ENCODE results near the gene ZNF286A.

ZNF286A gene

GRCh38 chr17:15657868-15658267 is 41.7 kb upstream of the ZNF286A start:
- DNase-seq (ENCODE audit: low read depth): peak; percentile 84
- H3K4me3 ChIP-seq (ENCODE audit: low read length): no peak overlapping the region
- TF ChIP-seq, protein P1, sequence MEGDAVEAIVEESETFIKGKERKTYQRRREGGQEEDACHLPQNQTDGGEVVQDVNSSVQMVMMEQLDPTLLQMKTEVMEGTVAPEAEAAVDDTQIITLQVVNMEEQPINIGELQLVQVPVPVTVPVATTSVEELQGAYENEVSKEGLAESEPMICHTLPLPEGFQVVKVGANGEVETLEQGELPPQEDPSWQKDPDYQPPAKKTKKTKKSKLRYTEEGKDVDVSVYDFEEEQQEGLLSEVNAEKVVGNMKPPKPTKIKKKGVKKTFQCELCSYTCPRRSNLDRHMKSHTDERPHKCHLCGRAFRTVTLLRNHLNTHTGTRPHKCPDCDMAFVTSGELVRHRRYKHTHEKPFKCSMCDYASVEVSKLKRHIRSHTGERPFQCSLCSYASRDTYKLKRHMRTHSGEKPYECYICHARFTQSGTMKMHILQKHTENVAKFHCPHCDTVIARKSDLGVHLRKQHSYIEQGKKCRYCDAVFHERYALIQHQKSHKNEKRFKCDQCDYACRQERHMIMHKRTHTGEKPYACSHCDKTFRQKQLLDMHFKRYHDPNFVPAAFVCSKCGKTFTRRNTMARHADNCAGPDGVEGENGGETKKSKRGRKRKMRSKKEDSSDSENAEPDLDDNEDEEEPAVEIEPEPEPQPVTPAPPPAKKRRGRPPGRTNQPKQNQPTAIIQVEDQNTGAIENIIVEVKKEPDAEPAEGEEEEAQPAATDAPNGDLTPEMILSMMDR (IDR thresholded peaks at IDR 0.05; ENCODE audit: insufficient read depth, low read depth, low read length, missing control alignments): no peak

DNA sequence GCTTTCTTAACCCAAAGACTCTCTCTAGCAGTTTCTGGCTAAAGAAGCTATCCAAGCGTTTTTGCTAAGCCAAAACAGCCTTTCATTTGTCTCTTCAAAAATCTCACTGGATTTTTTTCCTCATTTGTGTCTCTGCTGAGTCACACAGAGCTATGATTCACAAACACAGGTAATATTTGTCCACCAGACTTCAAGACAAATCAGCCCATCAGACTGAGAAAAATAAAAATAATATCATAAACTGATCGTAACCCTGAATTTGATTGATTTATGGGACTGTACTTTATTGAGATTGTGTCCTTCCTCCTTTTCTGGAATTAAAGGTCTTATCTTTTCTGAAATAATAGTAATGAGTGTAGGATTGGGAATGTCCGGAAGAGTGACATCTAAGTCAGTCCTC is 41.3 kb upstream of the ZNF286A start:
- TF ChIP-seq, protein P1 (IDR thresholded peaks at IDR 0.05; ENCODE audit: insufficient read depth, low read depth, low read length, missing control alignments): no peak

DNA sequence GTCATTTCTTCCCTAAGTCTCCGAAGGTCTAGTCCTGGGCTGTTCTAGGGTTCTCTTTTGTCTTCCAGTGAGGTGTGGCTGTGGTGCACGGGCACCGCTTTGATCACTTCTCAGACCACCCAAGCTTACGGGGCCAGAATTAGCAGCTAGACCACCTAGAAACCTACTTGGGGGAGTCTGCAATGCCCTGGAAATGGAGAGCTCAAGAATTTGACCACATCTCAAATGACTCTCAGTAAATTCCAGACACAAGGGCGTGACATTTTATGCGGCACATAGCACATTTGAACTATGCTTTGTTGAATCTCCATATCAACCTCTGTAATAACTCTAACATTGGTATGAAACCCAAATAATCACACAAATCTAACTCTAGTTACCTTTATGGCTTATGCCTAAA is 40.3 kb upstream of the ZNF286A start:
- DNase-seq (ENCODE audit: low read depth): no peak
- no peak overlapping the region for H3K4me3 ChIP-seq (ENCODE audit: low read length)
- TF ChIP-seq, protein P1 (IDR thresholded peaks at IDR 0.05; ENCODE audit: insufficient read depth, low read depth, low read length, missing control alignments): no peak

More for the DNA sequence above, 41.3 kb upstream of the ZNF286A start:
- DNase-seq (ENCODE audit: low read depth): peak; percentile 72
- no peak overlapping the region for H3K4me3 ChIP-seq (ENCODE audit: low read length)

DNA sequence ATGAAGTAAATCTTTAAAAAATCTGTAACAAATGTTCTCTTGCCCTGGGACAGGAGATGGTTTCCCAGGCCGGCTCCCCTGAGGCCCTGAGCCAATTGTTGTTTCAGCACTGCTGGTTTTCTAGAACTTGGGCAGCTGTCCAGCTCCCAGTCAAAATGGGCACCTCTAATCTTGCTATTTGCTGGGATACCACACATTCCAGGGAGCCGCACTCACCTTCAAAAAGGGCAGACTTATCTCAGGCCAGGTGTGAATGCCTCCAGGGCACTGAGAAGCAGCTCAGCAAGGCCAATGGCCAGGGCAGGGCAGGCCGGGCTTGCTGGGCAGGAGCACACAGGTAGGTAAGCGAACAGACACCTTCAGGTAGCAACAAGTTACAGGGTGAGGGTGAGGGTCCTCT is 39.9 kb upstream of the ZNF286A start:
- peak; percentile 77 for DNase-seq (ENCODE audit: low read depth)
- TF ChIP-seq, protein P1 (IDR thresholded peaks at IDR 0.05; ENCODE audit: insufficient read depth, low read depth, low read length, missing control alignments): no peak
- no peak overlapping the region for H3K4me3 ChIP-seq (ENCODE audit: low read length)

DNA sequence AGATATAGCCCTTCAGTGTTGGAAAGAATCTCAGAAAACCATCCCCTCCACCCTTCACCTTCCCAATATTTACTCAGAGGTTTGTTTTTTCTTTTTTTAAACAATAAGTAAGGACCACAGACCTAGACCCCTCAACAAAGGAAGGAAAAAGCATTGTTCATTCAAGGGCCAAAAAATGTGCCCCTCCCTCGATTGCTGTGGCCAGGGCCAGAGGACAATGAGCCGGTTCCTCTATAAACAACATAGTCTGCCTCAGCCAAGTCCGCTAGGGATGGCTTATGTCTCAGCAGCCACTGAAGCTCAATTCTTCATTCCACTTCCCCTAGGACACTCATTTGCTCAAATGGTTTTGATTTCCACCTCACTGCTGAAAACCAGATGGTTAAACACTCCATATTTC is 39.5 kb upstream of the ZNF286A start:
- no peak for DNase-seq (ENCODE audit: low read depth)
- TF ChIP-seq, protein P1 (IDR thresholded peaks at IDR 0.05; ENCODE audit: insufficient read depth, low read depth, low read length, missing control alignments): no peak
- no peak overlapping the region for H3K4me3 ChIP-seq (ENCODE audit: low read length)

DNA sequence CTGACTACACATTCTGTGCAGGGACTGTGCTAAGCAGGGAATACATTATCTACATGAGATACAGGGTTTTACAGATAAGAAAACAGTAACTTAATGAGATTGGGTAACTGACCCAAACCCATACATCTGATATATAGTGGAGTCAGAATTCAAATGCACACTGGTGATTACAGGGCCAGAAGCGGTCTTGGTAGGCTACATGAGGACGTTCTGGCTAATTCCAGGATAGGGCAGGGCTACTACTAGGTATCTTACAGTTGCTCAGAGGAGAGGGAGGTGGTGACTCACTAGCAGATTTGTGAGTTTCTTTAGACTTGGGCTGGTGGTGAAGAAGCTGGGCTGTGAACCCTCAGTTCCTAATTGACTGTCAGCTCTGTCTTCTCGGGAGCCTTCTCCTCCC is 36.9 kb upstream of the ZNF286A start:
- no peak overlapping the region for H3K4me3 ChIP-seq (ENCODE audit: low read length)
- TF ChIP-seq, protein P1 (IDR thresholded peaks at IDR 0.05; ENCODE audit: insufficient read depth, low read depth, low read length, missing control alignments): no peak
- DNase-seq (ENCODE audit: low read depth): peak; percentile 72

DNA sequence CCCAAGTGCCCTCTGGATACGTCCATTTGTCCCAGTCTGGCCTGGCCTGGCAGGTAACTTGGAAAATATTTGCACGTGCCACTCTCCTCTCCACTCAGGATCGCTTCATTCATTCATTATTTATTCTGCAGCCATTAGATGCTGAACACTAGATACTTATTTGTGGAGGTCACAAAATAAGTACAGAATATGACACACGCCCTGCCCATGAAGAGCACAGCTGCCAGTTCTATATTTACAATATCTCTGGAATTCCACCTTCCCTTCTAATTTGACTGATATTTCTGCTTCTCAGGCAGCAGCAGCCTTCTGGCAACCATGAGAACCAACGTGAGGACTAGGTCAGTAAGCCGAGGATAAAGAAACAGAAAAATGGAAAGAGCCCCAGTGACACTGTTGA is 36.4 kb upstream of the ZNF286A start:
- no peak overlapping the region for H3K4me3 ChIP-seq (ENCODE audit: low read length)
- TF ChIP-seq, protein P1 (IDR thresholded peaks at IDR 0.05; ENCODE audit: insufficient read depth, low read depth, low read length, missing control alignments): no peak
- DNase-seq (ENCODE audit: low read depth): no peak
